Mononuclear cell (primary cell): ENCODE results near the gene MPP2. TPM values are rescaled to one million over a fixed set of nuclear protein-coding genes. Genes with fewer than 3 reads are reported as not detected.
"Not testable (repeated sequence)": the region's sequence is repeated elsewhere in the genome, so short reads cannot be mapped to it uniquely, and the experiment has no call there.

Experiments
- H3K27me3 ChIP-seq: 2 replicates; pipeline ENCODE4 v1.6.0; 2011; ENCODE audit warnings: low read length, control low read depth; ENCODE audit not compliant: insufficient read depth
- H3K4me1 ChIP-seq: 2 replicates; pipeline ENCODE4 v1.5.1; 2011; ENCODE audit warnings: mild to moderate bottlenecking, low read length, control low read depth; ENCODE audit not compliant: insufficient read depth
- H3K4me3 ChIP-seq: 2 replicates; pipeline ENCODE4 v1.5.1; 2011; ENCODE audit warnings: mild to moderate bottlenecking, low read length, moderate library complexity
- H3K9me3 ChIP-seq: 2 replicates; pipeline ENCODE4 v1.5.1; 2011; ENCODE audit warnings: low read depth, mild to moderate bottlenecking, control low read depth, low read length
- total RNA-seq: library from RNA; depleted of rRNA; stranded (reverse); fragments of >200 nt; gene quantifications from one replicate; pipeline ENCODE4 v1.2.3, GENCODE V29; 2012

The MPP2 gene
- total RNA-seq, 1 donor: 1.4 TPM

DNA sequence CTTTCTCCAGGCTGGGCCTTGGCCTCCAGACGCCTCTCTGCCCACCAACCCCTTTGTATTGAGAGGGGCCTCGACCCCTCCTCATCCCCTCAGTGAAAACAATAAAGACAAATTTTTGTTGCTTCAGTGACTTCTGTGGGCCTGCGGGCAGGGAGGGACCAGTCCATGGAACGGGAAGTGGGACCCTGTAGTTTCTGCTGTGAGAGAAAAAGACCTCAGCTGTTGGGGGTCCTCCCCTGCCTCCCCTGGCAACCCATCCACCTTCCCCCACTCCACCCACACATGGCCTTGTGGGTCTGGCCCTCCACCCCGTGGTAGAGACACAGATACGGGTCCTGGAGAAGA, 31.5 kb upstream of the MPP2 start:
- H3K4me1 ChIP-seq: peaks cover 4% of the 10 kb centered on the region
- no peaks in the 10 kb centered on the region for H3K9me3 ChIP-seq
- no peak overlapping the region for H3K4me3 ChIP-seq
- peaks cover 6% of the 10 kb centered on the region for H3K27me3 ChIP-seq

DNA sequence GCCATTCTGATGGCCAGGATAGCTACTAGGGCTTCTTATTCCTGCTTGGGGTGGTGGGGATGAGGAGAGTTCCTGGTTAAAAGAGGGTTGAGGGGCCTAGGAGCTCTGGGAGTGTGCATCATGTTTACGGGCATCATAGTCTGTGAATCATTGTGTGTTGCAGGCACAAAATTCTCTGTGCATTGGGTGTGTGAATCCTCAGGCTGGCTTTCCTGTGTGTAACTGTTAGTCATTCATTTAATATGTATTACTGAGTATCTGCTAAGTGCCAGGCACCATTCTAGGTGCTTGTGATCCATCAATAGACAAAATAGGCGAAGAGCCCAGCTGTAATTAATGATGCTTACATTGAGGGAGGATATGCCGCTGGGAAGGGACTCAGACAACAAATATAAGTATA, 29.1 kb upstream of the MPP2 start:
- Histone ChIP-seq H3K4me1 (peaks cover 4% of the 10 kb centered on the region), H3K27me3 (peaks cover 6% of the 10 kb centered on the region), H3K4me3 (no peak overlapping the region), H3K9me3 (no peaks in the 10 kb centered on the region)

DNA sequence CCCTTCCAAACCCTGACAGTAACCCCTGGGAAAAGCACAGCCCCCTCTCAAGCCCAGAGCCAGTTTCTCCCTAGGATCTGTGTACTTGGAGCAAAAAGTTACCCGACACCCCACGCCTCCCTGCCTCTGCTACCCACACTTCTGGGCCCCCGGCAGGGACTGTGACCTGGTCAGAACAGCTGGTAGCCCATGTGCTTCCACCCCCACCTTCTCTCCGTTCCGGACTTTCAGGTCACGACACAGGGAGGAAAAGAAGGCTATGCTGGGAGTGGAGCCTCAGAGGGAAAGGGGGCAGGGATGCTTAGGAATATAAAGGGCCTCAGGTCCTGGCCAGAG, 28.6 kb upstream of the MPP2 start:
- H3K27me3 ChIP-seq: peaks cover 6% of the 10 kb centered on the region
- H3K4me1 ChIP-seq: peaks cover 4% of the 10 kb centered on the region
- no peak overlapping the region for H3K4me3 ChIP-seq
- no peaks in the 10 kb centered on the region for H3K9me3 ChIP-seq

DNA sequence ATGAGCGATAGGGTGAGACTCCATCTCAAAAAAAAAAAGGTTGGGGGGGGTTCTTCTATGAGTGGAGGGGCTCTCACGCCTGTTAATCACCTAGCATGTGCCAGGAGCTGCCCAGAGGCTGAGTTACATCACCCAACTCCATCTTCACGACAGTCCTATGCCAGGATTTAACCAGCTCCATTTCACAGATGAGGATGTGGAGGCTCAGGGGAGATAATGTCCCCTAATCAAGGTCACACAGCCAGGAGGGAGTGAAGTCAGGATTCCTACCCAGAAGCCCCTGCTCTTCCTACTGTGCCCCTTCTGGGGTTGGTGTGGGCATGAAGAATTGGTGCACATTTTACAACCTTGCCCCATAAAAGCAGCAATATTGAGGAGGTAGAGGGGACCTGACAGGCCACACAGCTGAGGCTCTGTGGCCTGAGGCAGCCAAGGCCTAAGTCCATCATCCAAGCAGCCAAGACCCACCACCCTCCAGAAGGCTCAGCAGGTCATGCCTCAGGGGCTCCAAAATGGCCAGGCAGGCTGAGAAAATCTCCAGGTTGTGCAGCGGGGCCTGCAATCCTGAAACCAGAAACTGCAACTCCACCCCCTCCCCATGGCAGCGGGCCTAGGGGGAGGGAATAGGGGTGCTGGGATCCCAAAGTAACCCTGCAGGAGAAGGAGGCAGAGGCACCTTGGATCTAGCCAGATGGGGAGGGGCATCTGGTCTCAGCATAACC, 28.0 kb upstream of the MPP2 start:
- Histone ChIP-seq H3K4me3 (no peak overlapping the region), H3K27me3 (peaks cover 6% of the 10 kb centered on the region), H3K4me1 (peaks cover 4% of the 10 kb centered on the region), H3K9me3 (no peaks in the 10 kb centered on the region)

DNA sequence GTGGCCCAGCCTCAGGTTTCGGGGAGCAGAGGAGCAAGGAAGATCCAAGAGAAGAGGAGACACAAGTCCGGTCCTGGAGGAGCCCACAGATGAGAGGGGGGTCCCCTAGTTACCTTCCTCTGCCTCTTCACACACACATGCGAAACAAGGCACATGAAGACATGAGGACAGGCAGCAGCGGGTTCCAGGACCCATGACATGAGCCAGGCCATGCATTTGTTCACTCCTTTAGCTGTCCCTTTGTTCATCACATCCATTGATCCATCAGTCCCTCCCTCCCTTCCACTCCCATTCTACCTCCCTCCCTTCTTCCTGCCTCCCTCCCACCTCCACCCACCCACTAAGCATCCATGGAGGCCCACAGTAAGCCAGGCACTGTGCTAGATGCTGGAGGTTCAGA, 25.6 kb upstream of the MPP2 start:
- Histone ChIP-seq H3K9me3 (no peaks in the 10 kb centered on the region), H3K4me3 (no peak overlapping the region), H3K27me3 (peaks cover 4% of the 10 kb centered on the region), H3K4me1 (peaks cover 1% of the 10 kb centered on the region)

DNA sequence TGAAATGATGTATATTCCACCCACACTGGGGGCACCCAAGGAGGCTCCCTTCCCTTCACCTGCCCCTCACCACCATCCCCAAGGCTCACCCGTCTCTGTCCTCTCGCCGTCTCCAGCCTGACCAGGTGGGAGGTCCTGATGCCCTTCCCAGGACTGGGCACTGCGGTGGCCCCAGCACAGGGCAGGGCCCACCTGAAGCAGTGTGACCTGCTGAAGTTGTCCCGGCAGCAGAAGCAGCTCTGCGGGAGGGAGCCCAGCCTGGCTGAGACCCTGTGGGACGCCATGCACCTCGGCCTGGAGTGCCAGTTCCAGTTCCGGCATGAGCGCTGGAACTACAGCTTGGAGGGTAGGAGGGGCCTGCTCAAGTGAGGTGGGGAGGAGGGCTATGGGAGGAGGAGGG, 25.0 kb upstream of the MPP2 start:
- H3K4me1 ChIP-seq: no peaks in the 10 kb centered on the region
- H3K4me3 ChIP-seq: no peak overlapping the region
- no peaks in the 10 kb centered on the region for H3K9me3 ChIP-seq
- H3K27me3 ChIP-seq: peaks cover 4% of the 10 kb centered on the region

DNA sequence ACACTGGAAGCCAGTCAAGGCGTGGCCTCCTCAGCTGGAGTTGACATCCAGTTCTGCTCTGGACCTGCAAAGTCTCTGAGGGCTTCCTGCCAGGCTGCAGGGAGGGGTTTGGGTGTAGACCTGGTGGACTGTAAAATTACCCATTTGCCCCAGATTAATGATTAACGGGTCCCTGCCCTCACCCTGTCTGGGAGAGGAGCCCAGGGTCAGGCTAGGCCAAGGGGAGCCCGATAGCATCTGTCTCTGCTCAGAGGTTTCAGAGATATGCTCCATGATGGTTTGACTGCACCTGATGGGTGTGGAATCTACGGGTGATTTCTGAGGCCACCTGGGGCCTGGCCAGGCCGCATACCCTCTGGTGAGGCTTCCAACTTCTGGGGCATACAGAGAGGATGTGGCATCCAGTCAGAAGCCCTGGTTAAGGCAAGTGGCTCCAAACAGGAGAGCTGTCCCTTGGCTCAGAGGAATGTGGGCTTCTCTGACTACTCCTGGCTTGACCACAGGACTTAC, 23.8 kb upstream of the MPP2 start:
- H3K4me1 ChIP-seq: peaks cover 6% of the 10 kb centered on the region
- H3K27me3 ChIP-seq: peaks cover 11% of the 10 kb centered on the region
- H3K9me3 ChIP-seq: no peaks in the 10 kb centered on the region
- no peak overlapping the region for H3K4me3 ChIP-seq

DNA sequence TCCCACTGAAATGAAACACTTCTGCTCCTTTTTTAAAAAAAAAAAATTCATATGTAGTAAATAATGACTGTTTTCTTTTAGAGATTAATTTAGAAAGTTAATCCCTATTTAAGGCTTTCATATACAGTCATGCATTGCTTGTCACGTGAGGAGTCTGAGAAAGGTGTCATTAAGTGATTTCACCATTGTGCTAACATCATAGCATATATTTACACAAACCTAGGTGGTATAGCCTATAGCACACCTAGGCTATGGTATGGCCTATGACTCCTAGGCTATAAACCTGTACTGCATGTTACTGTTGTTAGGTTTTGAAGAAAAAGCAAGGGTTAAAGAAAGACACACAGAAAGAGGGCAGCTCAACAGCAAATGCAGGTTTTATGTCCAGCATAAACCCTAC, 21.3 kb upstream of the MPP2 start:
- Histone ChIP-seq H3K4me3 (no peak overlapping the region), H3K9me3 (no peaks in the 10 kb centered on the region), H3K27me3 (peaks cover 15% of the 10 kb centered on the region), H3K4me1 (peaks cover 6% of the 10 kb centered on the region)

DNA sequence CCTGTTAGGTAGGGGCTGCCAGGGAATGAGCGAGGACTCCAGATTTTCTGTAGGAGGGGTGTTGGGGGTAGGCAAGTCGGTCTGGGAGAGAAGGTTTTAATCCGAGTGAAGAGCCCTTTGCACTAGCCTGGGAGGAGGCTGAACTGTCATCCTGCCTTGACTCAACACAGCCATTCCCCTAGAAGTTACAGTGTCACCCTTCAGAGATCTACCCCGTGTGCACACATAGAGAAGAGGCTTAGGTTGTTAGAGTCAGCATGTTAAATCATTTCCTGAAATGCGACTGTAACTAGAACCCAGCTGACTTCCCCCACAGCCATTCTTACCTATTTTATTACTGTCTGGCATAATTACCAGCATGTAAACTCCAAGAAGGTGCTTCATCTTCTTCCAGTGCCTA, 20.6 kb upstream of the MPP2 start:
- peaks cover 15% of the 10 kb centered on the region for H3K27me3 ChIP-seq
- H3K9me3 ChIP-seq, H3K4me1 ChIP-seq, H3K4me3 ChIP-seq: not testable (repeated sequence)

DNA sequence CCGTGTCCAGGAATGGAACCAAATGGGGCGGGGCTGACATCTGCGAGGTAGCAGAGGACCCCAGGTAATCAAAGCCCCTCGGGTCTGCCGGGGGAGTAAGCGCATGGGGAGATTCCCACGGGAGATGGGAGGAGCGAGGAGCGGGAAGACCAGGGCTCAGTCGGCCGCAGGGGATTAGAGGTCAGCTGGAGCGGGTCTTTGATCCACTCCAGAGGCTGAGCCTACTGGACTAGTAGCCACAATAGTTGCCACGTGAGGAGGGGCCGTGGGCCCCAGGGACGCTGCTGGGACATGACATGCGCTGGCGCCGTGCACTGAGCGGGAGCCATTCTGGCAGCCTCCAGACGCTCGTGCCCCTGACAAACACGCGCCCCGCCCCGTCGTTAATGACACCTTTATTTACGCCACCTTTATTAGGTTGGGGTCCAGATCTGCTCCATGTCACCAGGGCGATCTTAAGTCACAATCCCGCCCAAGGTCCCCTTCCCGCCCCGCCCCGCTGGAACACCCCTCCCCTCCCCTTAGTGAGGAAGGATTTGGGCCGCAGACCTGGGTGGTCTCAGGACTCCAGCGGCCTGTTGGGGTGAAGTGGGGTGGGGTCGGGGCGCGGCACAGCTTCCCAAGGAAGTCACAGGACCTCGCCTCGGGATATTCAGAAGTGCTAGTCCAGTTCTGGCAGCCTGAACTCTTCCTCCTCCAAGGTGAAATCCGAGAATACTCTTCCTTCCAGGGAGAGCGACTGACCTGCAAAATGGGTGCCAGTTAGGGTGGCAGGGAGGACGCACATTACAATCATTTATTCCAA, 19.9 kb upstream of the MPP2 start:
- no peak overlapping the region for H3K4me3 ChIP-seq
- H3K4me1 ChIP-seq: peaks cover 6% of the 10 kb centered on the region
- H3K27me3 ChIP-seq: peaks cover 15% of the 10 kb centered on the region
- H3K9me3 ChIP-seq: no peaks in the 10 kb centered on the region

DNA sequence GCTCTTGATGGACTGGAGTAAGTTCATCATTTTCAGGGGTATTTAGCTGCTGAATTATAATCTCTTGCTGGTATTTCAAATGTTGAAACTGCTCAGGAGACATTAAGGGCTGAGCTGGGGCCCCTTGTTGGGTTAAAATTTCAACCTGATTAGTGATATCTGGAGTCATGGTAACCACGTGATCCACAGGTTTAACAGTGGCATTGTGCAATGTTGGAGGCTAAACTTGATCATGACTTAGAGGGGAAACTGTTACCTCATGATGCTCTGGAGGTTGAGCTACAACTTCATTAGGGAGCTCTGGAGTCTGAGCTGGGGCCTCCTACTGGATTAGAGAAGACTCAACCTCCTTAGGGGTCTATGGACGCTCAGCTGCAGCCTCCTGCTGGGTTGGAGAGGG, 17.2 kb upstream of the MPP2 start:
- Histone ChIP-seq H3K27me3 (peaks cover 15% of the 10 kb centered on the region), H3K4me3 (no peak overlapping the region), H3K4me1 (peaks cover 6% of the 10 kb centered on the region), H3K9me3 (no peaks in the 10 kb centered on the region)

DNA sequence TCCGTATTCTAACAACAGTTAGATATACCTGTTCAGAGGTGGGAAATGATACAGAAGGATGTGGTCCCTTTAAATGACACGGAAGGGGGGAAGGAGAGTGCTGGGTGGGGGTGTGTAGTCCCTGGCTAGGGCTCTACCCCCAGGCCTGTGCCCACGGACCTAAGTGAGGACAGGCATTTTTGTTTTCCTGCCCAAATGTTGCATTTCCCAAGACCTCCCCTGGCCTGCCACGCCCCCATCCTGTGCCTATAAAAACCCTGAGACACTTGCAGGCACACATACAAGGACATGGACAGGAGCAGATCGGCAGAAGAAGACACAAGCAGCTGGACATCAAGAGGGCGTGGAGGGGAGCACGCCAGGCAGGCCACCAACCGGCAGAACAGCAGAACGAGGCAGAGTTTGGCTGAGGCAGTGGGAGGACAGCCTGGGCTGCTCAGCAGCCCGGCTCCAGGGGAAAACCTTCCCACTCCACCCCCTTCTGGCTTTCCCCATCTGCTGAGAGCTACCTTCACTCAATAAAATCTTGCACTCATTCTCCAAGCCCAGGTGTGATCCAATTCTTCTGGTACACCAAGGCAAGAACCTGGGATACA, 13.3 kb upstream of the MPP2 start:
- Histone ChIP-seq H3K4me3 (no peak overlapping the region), H3K27me3 (peaks cover 1% of the 10 kb centered on the region), H3K4me1 (peaks cover 15% of the 10 kb centered on the region), H3K9me3 (no peaks in the 10 kb centered on the region)

DNA sequence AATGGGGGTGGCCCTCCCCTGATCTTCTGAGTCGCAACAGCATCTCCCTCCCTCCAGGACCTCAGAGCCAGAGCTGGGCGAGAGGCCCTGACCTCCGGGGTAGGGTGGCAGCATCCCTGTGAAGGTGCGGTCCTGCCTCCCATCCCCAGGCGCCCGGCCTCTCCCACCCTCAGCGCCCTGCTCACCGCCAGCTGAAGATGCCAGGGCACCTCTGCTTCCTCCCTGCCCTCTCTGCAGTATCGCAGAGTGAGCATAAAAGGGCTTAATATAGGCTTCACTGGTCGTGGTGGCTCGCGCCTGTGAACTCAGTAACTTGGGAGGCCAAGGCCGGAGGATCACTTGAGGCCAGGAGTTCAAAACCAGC, 10.7 kb upstream of the MPP2 start:
- Histone ChIP-seq H3K4me1 (peaks cover 15% of the 10 kb centered on the region), H3K9me3 (no peaks in the 10 kb centered on the region), H3K27me3 (no peaks in the 10 kb centered on the region), H3K4me3 (no peak overlapping the region)

DNA sequence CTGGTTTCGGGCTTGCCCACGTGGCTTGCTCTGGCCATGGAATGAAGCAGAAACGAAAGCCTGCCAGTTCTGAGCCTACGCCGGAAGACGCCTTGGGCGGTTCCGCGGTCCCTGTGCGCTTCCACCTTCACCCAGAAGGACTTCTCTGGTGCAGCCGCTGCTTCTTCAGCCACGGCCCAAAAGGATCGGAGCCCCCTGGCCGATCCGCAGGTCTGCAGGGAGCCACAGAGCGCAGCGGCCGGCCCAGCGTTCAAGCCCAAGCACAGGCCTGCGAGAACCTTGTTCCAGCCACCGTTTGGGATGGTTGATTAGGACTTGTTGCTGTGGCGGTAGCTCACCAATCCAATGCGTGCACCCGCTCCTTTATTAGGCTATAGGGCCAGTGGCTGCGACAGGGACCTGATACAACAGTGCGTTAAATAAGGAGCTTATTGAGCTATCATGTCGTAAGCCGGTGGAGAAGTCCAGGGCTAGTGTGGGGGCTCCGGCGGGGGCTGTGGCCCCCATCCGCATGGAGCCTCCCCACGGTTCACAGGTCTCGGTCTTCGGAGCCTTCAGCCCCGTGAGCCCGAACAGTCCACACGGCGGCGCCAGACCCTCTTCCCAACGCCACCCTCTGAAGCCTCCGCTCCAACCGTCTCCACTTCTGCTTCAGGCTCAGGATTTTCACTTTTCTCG, 10.2 kb upstream of the MPP2 start:
- Histone ChIP-seq H3K27me3 (no peaks in the 10 kb centered on the region), H3K4me1 (peaks cover 15% of the 10 kb centered on the region), H3K9me3 (no peaks in the 10 kb centered on the region), H3K4me3 (peak overlapping the region; percentile 31)

DNA sequence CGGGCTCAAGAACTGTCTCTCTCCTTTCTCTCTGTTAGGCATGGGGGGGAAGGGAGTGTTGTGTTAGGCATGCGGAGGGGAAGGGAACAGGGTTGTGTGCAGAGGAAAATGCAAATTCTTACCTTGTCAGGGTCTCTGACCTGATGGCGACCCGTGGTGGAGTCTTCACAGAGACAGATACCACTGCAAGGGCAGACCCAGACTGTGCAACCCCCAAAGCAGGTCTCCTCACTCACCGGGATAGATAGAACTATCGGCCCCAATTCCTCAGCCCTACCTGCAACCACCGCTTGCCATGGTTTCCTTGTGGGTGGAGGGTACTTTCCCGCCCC, 9.6 kb upstream of the MPP2 start:
- Histone ChIP-seq H3K4me3 (peak overlapping the region; percentile 31), H3K4me1 (peaks cover 15% of the 10 kb centered on the region), H3K9me3 (no peaks in the 10 kb centered on the region), H3K27me3 (no peaks in the 10 kb centered on the region)
